Panc1 (cell line): ENCODE results near the gene LRIF1. TPM values are rescaled to one million over a fixed set of nuclear protein-coding genes. Genes with fewer than 3 reads are reported as not detected.

Experiments
- ATAC-seq: fragments of 200-7000 bp; cut with Tn5 transposase; 2 replicates; pipeline ENCODE4 v1.9.1; 2020; ENCODE audit warnings: mild to moderate bottlenecking, moderate library complexity
- BruUV-seq: library from RNA; stranded (reverse); fragments of 400-500 nt; replicated peaks from 2 replicates; lab custom pipeline; 2021; lab: Mats Ljungman, UMichigan
- CTCF ChIA-PET: fragments of 300-600 bp; sonication (Branson Sonifier 250); formaldehyde crosslinking; loops from one replicate; lab custom pipeline; 2022; ENCODE audit warnings: antibody characterized with exemption; lab: Charles Lee
- POLR2A ChIA-PET: fragments of 300-600 bp; sonication (Branson Sonifier 250); formaldehyde crosslinking; loops from one replicate; lab custom pipeline; 2022; ENCODE audit warnings: antibody characterized with exemption; lab: Charles Lee
- DNase-seq: peaks from one replicate; pipeline ENCODE4 v3.0.0-alpha.2; 2010; ENCODE audit warnings: low read depth, low spot score
- H3K27ac ChIP-seq: 2 replicates; pipeline ENCODE4 v1.5.1; 2011; ENCODE audit warnings: mild to moderate bottlenecking, low read length, inconsistent platforms
- H3K27me3 ChIP-seq: fragments of 200-500 bp; sonication (Bioruptor generic); 2 replicates; pipeline ENCODE4 v1.6.0; 2014; ENCODE audit warnings: low read length, inconsistent platforms; ENCODE audit not compliant: control insufficient read depth, insufficient read depth
- H3K36me3 ChIP-seq: fragments of 200-500 bp; sonication (Bioruptor generic); 2 replicates; pipeline ENCODE4 v1.5.1; 2014; ENCODE audit warnings: inconsistent platforms, mild to moderate bottlenecking, low read length, moderate library complexity; ENCODE audit not compliant: control insufficient read depth, insufficient read depth
- H3K4me1 ChIP-seq: 2 replicates; pipeline ENCODE4 v1.5.1; 2011; ENCODE audit warnings: inconsistent platforms, mild to moderate bottlenecking, low read length, moderate library complexity; ENCODE audit not compliant: control insufficient read depth, insufficient read depth
- H3K4me3 ChIP-seq, 2 experiments: 2 replicates each; pipeline ENCODE4 v1.5.1; 2011 to 2012; ENCODE audit warnings: low read depth in 2 of 2, low read length in 2 of 2, mild to moderate bottlenecking in 2 of 2, inconsistent platforms in 1 of 2, moderate library complexity in 1 of 2
- H3K9me3 ChIP-seq: fragments of 200-500 bp; sonication (Bioruptor generic); 2 replicates; pipeline ENCODE4 v1.5.1; 2014; ENCODE audit warnings: low read depth, mild to moderate bottlenecking, inconsistent platforms, low read length, moderate library complexity; ENCODE audit not compliant: control insufficient read depth, insufficient read depth
- POLR2AphosphoS5 ChIP-seq: IDR thresholded peaks from 2 replicates; pipeline ENCODE4 v1.6.1; 2012; ENCODE audit warnings: mild to moderate bottlenecking, low read depth, low read length, moderate library complexity
- SIN3A ChIP-seq: IDR thresholded peaks from 2 replicates; pipeline ENCODE4 v1.6.1; 2012; ENCODE audit warnings: low read depth, mild to moderate bottlenecking, low read length, moderate library complexity, borderline replicate concordance; ENCODE audit not compliant: insufficient read depth
- TCF7L2 ChIP-seq: IDR thresholded peaks from 2 replicates; pipeline ENCODE4 v1.6.1; 2011; ENCODE audit warnings: mild to moderate bottlenecking, low read depth, low read length, inconsistent platforms
- in situ Hi-C: cut with HindIII; loops from 2 replicates; pipeline ENCODE4 v1.10.0; 2016; ENCODE audit warnings: low sequenced_read_pairs, low pct_unique_long_range_greater_than_20kb
- intact Hi-C: fragments of 100-400 bp; cut with micrococcal nuclease; formaldehyde crosslinking; loops from one replicate; pipeline ENCODE4 v1.10.0; 2022; ENCODE audit not compliant: unreplicated experiment
- total RNA-seq: library from RNA; stranded (reverse); gene quantifications from one replicate; pipeline ENCODE4 v1.2.1, GENCODE V29; 2021; ENCODE audit not compliant: unreplicated experiment
- TF ChIP-seq, protein P1 (sequence below): fragments of 450-650 bp; IDR thresholded peaks from 2 replicates; pipeline ENCODE4 v1.5.1; 2017; ENCODE audit warnings: mild to moderate bottlenecking
- TF ChIP-seq, protein P2 (sequence below), 2 experiments: IDR thresholded peaks; 2 replicates each; pipeline ENCODE4 v1.6.1; 2011 to 2012; ENCODE audit warnings: low read depth in 2 of 2, control low read depth in 1 of 2, low read length in 1 of 2, mild to moderate bottlenecking in 1 of 2, moderate library complexity in 1 of 2; ENCODE audit not compliant: insufficient read depth in 1 of 2

Gene LRIF1
- total RNA-seq, 1 experiment from 2014 or later = 34.1 TPM

DNA sequence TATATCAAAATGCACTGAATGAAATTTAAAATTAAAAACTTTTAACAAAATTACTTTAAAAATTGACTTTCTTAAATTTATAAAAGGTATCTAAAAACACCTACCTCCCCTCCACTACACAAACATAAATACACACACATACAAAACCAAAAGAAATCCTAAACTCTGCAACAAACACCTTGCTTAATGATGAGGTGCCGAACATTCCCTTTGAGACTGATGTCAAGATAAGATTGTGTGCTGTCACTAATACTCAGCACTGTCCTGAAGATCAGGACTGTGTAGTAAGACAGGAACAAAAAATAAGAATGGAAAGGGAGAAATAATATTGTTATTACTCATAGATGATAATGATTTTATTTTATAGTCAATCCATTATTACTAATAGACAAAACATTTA, 45.7 kb downstream of the LRIF1 start:
- POLR2A ChIA-PET = no interaction called here
- no peaks in the 10 kb centered on the region for H3K36me3 ChIP-seq
- in situ Hi-C loops = no loop called here
- CTCF ChIA-PET = no interaction called here
- H3K27ac ChIP-seq = no peak overlapping the region
- TF ChIP-seq, protein P1, sequence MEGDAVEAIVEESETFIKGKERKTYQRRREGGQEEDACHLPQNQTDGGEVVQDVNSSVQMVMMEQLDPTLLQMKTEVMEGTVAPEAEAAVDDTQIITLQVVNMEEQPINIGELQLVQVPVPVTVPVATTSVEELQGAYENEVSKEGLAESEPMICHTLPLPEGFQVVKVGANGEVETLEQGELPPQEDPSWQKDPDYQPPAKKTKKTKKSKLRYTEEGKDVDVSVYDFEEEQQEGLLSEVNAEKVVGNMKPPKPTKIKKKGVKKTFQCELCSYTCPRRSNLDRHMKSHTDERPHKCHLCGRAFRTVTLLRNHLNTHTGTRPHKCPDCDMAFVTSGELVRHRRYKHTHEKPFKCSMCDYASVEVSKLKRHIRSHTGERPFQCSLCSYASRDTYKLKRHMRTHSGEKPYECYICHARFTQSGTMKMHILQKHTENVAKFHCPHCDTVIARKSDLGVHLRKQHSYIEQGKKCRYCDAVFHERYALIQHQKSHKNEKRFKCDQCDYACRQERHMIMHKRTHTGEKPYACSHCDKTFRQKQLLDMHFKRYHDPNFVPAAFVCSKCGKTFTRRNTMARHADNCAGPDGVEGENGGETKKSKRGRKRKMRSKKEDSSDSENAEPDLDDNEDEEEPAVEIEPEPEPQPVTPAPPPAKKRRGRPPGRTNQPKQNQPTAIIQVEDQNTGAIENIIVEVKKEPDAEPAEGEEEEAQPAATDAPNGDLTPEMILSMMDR = no peak
- no peak for TF ChIP-seq TCF7L2
- TF ChIP-seq, protein P2, sequence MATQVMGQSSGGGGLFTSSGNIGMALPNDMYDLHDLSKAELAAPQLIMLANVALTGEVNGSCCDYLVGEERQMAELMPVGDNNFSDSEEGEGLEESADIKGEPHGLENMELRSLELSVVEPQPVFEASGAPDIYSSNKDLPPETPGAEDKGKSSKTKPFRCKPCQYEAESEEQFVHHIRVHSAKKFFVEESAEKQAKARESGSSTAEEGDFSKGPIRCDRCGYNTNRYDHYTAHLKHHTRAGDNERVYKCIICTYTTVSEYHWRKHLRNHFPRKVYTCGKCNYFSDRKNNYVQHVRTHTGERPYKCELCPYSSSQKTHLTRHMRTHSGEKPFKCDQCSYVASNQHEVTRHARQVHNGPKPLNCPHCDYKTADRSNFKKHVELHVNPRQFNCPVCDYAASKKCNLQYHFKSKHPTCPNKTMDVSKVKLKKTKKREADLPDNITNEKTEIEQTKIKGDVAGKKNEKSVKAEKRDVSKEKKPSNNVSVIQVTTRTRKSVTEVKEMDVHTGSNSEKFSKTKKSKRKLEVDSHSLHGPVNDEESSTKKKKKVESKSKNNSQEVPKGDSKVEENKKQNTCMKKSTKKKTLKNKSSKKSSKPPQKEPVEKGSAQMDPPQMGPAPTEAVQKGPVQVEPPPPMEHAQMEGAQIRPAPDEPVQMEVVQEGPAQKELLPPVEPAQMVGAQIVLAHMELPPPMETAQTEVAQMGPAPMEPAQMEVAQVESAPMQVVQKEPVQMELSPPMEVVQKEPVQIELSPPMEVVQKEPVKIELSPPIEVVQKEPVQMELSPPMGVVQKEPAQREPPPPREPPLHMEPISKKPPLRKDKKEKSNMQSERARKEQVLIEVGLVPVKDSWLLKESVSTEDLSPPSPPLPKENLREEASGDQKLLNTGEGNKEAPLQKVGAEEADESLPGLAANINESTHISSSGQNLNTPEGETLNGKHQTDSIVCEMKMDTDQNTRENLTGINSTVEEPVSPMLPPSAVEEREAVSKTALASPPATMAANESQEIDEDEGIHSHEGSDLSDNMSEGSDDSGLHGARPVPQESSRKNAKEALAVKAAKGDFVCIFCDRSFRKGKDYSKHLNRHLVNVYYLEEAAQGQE (IDR thresholded peaks at IDR 0.05; ENCODE audit: insufficient read depth in 1 of 2, low read depth in 2 of 2, low read length in 1 of 2) = no peak
- no peak for TF ChIP-seq SIN3A
- TF ChIP-seq POLR2AphosphoS5 = no peak
- ATAC-seq (no peak), DNase-seq (no peak)
- intact Hi-C loops = no loop called here
- H3K27me3 ChIP-seq = no peaks in the 10 kb centered on the region
- no peak overlapping the region for H3K4me3 ChIP-seq
- H3K9me3 ChIP-seq = no peaks in the 10 kb centered on the region
- no peaks in the 10 kb centered on the region for H3K4me1 ChIP-seq
- BruUV-seq = no TSS peak

DNA sequence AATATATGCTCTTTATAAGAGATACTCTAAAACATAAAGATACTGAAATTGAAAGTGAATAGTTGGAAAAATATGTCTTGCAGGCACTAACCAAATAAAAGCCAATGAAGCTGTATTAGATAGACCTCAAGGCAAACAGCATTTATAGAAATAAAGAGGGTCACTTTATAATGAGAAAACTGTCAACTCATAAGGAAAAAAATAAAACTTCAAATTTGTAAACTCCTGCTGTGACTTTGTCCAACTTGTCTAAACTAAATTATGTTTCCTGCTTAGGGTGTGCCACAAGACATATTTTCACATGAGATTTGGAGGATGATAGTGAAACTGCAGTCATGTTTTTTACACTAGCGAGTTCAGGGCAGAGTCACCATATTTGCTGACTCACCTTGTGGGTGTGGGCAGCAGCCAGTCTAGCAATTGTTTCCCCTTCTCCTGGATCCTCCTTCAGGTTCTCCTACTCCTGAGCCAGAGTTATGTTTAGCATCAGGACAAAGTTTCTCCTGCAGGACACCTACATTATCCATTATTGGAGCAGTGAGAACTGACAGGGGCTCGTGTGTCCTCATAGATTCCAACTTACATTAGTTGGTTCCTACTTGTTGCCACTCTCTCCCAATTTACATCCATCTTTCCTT, 46.9 kb downstream of the LRIF1 start:
- intact Hi-C loops (no loop called here), in situ Hi-C loops (no loop called here)
- no peaks in the 10 kb centered on the region for H3K4me1 ChIP-seq
- ChIA-PET POLR2A (no interaction called here), CTCF (no interaction called here)
- no peaks in the 10 kb centered on the region for H3K27me3 ChIP-seq
- peak; percentile 82; the same call in 1 of the 2 replicates for ATAC-seq
- peak overlapping the region; percentile 61; the same call in 1 of the 2 replicates for H3K27ac ChIP-seq
- no TSS peak for BruUV-seq
- H3K36me3 ChIP-seq = no peaks in the 10 kb centered on the region
- DNase-seq = peak; percentile 24
- H3K9me3 ChIP-seq = no peaks in the 10 kb centered on the region
- TF ChIP-seq, protein P2 (IDR thresholded peaks at IDR 0.05; ENCODE audit: insufficient read depth in 1 of 2, low read depth in 2 of 2, low read length in 1 of 2) = no peak
- no peak for TF ChIP-seq SIN3A
- TF ChIP-seq, protein P1 = no peak
- no peak for TF ChIP-seq POLR2AphosphoS5
- TF ChIP-seq TCF7L2 = no peak
- peak overlapping the region; percentile 8 to 26; a peak in 2 of 4 replicates for H3K4me3 ChIP-seq
